Measurements from ENCODE around the gene OR13C8. TPM values are rescaled to one million over a fixed set of nuclear protein-coding genes. Genes with fewer than 3 reads are reported as not detected.

The OR13C8 gene
- total and polyA plus RNA-seq, 5 experiments from 2014 or later: not detected

Other genes starting within 250 kb of the OR13C8 start
- not detected for gene OR13F1, start 64.9 kb upstream of the OR13C8 start, total RNA-seq
- not detected for gene OR13F1, start 64.9 kb upstream of the OR13C8 start, polyA plus RNA-seq
- gene OR13C4, start 42.0 kb upstream of the OR13C8 start, total RNA-seq: not detected
- gene OR13C4, start 42.0 kb upstream of the OR13C8 start, polyA plus RNA-seq: not detected
- not detected for gene OR13C3, start 32.3 kb upstream of the OR13C8 start, total RNA-seq
- not detected for gene OR13C3, start 32.3 kb upstream of the OR13C8 start, polyA plus RNA-seq
- gene OR13C5, start 30.2 kb downstream of the OR13C8 start, total RNA-seq: not detected
- gene OR13C5, start 30.2 kb downstream of the OR13C8 start, polyA plus RNA-seq: not detected
- not detected for gene OR13C2, start 36.5 kb downstream of the OR13C8 start, total RNA-seq
- gene OR13C2, start 36.5 kb downstream of the OR13C8 start, polyA plus RNA-seq: not detected
- not detected for gene OR13C9, start 49.0 kb downstream of the OR13C8 start, total RNA-seq
- not detected for gene OR13C9, start 49.0 kb downstream of the OR13C8 start, polyA plus RNA-seq
- not detected for gene OR13D1, start 125.3 kb downstream of the OR13C8 start, total RNA-seq
- not detected for gene OR13D1, start 125.3 kb downstream of the OR13C8 start, polyA plus RNA-seq
- 10 to 100 TPM; 11.2 to 12.7 TPM for gene NIPSNAP3A, start 178.5 kb downstream of the OR13C8 start, total RNA-seq
- gene NIPSNAP3A, start 178.5 kb downstream of the OR13C8 start, polyA plus RNA-seq: 10 to 100 TPM; 15.6 to 17.8 (median 15.7) TPM
- gene NIPSNAP3B, start 195.0 kb downstream of the OR13C8 start, total RNA-seq: 1 to 10 TPM in 1 of 2 experiments, under 1 TPM in 1; 0.69 to 2.1 TPM
- 1 to 10 TPM in 2 of 3 donors, under 1 TPM in 1; 0.64 to 1.7 (median 1.5) TPM for gene NIPSNAP3B, start 195.0 kb downstream of the OR13C8 start, polyA plus RNA-seq